Measurements from ENCODE around the gene TOX4.
"Not testable (repeated sequence)": the region's sequence is repeated elsewhere in the genome, so short reads cannot be mapped to it uniquely, and the experiment has no call there.

TOX4 gene

DNA sequence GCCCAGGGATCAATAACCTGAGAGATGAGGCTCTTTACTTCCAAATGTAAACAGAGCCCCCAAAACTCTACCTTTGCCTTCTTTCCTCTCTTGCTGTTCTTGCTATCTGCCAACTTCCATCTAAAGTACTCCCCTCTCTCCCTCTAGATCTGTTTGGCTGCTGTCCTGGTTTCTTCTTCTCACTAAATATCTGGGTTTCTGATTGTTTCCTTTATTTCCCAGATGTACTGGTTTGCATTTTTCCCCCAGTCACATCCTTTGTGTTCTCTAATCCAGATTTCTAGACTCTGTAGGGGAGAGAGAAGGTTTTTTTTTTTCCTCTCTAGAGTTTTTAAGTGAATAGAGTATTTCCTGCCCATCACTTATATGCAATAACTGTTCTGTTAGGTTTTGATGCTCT is 56.3 kb downstream of the TOX4 start:
- in situ Hi-C loops (cut with HindIII; ENCODE audit: low sequenced_read_pairs), result no loop called here

DNA sequence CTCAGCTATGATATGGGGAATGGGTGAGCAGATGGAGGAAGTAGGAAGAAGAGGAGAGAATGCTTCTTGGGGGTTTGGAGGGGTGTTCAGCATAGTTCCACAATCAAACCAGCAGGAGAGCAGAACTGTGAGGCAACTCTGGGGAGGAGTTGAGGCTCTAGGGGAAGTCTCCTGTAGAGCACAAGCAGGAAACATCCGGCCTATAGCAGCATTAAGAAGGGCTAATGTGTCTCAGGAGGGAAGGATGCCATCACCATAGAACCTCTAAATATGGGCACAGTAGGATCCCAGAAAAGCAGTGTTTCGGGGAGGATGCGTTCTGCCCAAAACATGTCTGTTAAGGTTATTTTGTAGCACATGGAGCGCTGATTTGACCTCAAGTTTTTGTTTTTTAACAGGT is 57.6 kb downstream of the TOX4 start:
- in situ Hi-C loops (cut with HindIII; ENCODE audit: low sequenced_read_pairs), result no loop called here

GRCh38 chr14:21535545-21536417 is 58.8 kb downstream of the TOX4 start:
- in situ Hi-C loops (cut with HindIII; ENCODE audit: low sequenced_read_pairs), result no loop called here

GRCh38 chr14:21536418-21537089 is 59.6 kb downstream of the TOX4 start:
- in situ Hi-C loops (cut with HindIII; ENCODE audit: low sequenced_read_pairs), result no loop called here

- in situ Hi-C loops (cut with HindIII; ENCODE audit: low sequenced_read_pairs), result no loop called here
These were observed 60.1 kb downstream of the TOX4 start for GRCh38 chr14:21537090-21537424.

GRCh38 chr14:21539189-21539940 is 62.4 kb downstream of the TOX4 start:
- in situ Hi-C loops (cut with HindIII; ENCODE audit: low sequenced_read_pairs), result no loop called here

GRCh38 chr14:21541413-21542074 is 64.5 kb downstream of the TOX4 start:
- in situ Hi-C loops (cut with HindIII; ENCODE audit: low sequenced_read_pairs), result no loop called here

DNA sequence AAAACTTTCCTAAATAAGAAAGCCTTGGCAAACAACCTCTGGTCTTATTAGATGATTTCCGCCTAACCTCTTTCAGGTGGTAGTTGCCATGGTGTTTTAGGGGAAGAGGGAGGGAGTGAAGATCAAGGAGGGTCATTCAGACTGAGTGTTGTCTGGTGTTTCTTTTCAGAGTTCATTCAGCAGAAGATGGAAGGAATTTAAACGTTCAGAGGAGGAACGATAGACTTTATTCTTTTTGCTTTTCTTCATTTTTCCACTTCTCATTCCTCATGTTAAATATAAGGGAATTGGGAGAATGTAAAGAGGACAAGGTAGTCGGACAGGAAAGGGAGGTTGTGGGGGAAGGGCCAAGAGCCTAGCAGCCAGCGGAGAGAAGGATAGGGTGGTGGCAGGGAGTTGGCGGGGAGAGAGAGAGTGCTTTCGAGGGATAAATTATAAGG is 66.5 kb downstream of the TOX4 start:
- in situ Hi-C loops (cut with HindIII; ENCODE audit: low sequenced_read_pairs), result no loop called here

- in situ Hi-C loops (cut with HindIII; ENCODE audit: low sequenced_read_pairs), result no loop called here
These were observed 67.0 kb downstream of the TOX4 start for GRCh38 chr14:21543963-21544362.

DNA sequence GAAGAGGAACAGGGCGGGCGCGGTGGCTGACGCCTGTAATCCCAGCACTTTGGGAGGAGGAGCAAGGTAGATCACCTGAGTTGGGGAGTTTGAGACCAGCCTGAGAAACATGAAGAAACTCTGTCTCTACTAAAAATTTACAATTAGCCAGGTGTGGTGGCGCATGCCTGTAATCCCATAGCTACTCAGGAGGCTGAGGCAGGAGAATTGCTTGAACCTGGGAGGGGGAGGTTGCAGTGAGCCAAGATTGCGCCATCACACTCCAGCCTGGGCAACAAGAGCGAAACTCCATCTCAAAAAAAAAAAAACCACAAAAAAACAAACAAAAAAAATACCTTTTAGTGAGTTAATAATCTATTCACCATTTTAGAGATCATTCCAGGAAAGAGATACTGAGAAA is 67.6 kb downstream of the TOX4 start:
- in situ Hi-C loops (cut with HindIII; ENCODE audit: low sequenced_read_pairs), result not testable (repeated sequence)
